ENCODE data around the gene DAP.
A peak's percentile ranks its signal among the peaks of the same experiment; 100 is the strongest.
"Not testable (repeated sequence)": the region's sequence is repeated elsewhere in the genome, so short reads cannot be mapped to it uniquely, and the experiment has no call there.

DAP gene, protein sequence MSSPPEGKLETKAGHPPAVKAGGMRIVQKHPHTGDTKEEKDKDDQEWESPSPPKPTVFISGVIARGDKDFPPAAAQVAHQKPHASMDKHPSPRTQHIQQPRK

DNA sequence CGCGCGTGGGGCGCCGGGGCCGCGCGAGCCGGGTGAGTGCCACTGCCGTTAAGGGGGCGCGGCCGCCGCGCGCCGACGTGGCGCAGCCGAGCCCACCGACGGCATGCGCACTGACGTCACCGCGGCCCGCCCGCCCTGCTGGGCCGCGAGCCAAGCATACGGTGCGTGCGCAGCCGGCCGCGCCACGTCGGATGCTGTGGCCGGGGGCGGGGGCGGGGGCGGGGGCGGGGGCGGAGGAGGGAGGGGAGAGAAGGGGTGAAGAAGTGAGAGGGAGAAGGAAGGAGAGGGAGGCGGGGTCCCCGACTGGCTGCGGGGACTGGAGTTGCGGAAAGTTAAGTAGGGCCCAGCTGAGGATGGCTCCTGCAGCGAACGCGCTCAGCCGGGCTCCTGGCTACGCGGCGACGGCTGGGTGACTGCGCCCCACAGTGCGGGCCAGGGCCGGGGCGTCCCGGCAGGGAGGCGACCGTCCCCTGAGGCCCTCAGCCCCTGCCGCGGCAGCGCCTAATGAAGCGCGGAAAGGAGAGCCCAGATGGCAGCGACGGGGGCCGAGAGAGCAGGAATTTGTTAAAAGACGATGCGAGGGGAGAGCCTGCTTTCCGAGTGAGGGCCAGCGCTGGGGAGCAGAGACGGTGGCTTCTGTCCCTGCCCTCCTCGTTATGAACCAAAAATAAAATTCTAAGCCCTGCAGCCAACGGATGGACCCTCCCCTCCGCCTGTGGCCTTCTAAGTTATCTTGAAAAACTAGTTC is at the start of gene DAP:
Gene DAP, minus strand, starts transcription at position 50 of the 748 bp plus-strand sequence. CDS start 166 bp downstream, outside the sequence.
- peak; percentile 84 to 86 for DNase-seq (ENCODE audit: low read depth in 2 of 2)

DNA sequence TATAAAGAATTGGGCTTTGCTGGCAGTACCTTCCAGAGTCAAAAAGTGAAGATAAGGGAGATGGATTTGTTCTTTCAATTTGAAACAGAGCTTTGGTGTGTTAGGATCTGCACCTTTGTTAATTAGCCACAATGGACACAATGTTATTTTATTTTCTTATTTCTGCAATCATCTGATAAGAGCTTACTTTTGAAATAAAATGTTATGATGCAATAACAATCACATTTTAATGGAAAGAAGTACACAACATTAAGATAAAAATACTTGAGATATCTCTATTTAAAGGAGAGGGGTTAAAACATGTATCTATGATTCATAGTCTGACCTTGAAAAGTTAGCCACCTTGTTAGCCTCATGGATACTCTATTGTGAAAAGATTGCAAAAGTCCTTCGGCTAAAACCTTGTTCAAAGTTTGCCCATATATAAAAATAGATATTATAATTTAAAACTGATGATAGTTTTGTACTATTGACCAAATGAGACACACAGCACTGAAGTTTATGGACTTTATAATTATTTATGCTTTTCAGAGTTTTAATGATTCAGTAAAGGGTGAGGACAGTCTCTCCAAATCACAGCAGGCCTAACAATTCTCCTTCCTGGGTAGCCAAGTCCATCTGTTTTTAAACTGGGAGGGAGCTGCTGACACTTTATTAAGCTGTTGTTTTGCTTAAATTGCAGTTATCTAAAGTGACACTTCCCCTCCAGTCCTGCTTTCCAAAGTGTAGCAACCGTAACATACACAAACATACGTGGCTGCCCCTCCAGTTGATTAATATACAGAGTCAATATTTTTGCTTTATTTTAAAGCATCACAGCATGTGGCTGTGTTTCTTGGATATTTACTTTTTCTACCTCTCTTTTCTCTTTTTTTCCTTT is 47.6 kb upstream of the DAP start:
- no peak for DNase-seq (ENCODE audit: low read depth in 2 of 2)

DNA sequence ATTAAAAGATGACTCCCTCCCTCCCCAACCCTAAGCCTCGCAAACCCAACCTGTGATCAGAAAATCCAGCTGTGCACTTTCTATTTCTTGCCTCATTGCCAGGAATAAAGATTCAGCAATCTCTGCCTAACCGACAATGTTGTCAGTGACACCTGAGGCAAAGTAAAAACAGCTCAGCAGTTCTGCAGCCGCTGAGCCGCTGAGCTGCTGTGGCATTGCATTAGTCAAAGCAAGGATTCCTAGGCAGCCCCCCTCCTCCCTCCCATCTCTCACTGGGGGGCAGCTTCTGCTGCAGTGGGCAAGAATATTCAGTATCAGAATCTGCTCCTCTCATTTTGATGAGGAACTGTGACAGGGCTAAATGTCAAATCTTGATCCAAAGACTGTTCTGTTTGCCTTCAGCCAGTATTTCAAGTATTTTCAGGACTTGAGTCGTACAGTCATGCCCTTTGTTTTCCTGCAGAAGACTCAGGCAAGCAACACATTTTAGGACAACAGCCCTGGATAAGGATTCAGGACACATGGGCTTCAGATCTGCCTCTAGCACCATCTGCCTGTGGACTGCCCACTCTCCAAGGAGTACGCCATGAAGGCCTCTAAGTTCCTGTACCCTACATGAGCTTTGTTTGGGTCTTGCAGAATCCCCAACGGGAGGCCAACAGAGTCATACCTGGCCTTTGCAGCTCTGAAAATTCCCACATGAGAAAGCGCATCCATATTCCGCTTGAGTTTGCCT is 41.1 kb upstream of the DAP start:
- DNase-seq (ENCODE audit: low read depth in 2 of 2): no peak

DNA sequence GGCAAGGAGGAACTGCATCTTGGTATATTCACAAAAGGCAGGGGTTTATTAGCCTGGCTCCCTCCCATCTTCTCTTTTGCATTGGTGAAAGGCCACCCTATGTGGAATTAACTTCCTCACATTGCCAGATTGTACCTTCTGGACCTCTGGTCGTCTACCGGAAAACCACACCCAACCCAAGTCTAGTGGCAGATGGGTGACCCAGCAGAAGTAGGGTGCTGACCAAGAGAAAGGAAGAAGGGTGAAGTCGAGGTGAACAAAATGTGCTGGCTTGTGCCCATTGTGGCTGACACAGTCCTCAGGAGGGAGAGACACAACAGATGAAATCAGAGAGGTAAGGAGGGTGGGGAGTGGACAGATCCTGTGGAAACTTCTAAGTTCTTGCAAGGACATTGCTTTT is 39.8 kb upstream of the DAP start:
- no peak for DNase-seq (ENCODE audit: low read depth in 2 of 2)

DNA sequence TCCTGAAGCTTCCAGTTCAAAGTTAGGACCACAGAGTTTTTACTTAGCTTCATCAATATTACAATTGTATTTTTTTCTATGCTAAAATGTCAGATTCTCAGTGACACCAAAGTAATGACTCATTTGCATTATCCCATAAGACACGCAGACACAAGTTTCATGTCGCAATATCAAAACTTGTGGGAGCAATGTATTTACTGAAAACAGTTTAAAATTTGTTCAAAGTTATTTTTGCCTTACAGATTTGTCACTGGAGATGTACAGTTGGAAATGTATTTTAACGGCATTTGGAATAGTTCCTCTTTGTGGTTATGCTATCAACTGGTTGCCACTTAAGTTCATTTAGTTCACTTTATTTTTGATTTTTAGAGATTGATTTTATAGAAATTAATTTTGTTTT is 36.2 kb upstream of the DAP start:
- no peak for DNase-seq (ENCODE audit: low read depth in 2 of 2)

DNA sequence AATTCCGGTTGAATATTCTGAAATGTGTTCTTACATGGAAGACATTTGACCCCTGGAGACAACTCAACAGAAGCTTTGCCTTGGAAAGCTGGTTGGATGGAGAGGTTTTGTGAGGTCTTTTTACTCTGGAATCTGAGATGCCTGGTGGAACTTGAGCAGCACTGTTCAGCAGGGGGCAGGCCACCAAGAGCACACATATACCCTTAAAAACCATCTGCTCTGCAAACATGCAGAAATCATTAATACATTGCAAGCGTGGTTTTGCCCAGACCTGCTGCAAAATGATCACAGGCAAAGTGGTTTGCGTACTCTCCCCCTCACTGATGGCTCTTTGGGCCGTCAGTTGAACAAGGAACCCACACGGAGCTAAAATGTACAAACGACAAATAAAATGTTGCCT is 32.8 kb upstream of the DAP start:
- DNase-seq (ENCODE audit: low read depth in 2 of 2): no peak

DNA sequence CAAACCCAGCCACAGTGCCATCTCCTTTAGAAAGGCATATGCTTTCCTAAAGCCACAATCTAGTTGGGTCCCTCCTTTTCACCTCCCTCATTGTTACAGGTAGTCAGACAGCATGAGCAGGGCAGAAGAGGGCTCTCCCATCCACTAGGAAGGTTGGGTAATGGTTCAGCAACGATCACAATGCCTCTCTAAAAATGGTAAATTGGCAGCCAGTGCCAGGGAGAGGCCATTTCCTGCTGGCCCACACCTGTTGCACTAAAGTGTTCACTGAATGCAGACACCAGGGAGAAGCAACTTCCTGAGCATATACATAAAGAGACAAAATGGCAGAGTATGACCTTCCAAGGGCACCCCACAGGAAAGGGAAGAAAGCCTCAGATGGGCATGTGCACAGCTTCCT is 31.3 kb upstream of the DAP start:
- no peak for DNase-seq (ENCODE audit: low read depth in 2 of 2)

DNA sequence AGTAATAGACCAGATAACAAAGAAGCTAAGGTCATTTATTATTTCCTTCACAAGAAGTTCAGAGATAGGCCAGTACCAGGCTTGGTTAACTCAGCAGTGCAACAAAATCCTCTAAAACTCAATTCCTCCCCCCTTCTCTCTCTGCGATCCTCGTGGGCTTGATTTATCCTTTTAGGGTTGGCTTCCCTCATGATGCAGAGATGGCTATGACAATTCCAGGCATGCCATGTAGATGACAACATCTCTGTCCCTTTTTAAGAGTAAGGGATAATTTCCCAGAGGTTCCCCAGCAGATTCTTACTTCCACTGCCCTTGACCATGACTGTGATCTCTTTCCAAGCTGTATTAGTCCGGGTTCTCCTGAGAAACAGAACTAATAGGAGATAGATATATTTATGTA is 28.7 kb upstream of the DAP start:
- DNase-seq (ENCODE audit: low read depth in 2 of 2): no peak

DNA sequence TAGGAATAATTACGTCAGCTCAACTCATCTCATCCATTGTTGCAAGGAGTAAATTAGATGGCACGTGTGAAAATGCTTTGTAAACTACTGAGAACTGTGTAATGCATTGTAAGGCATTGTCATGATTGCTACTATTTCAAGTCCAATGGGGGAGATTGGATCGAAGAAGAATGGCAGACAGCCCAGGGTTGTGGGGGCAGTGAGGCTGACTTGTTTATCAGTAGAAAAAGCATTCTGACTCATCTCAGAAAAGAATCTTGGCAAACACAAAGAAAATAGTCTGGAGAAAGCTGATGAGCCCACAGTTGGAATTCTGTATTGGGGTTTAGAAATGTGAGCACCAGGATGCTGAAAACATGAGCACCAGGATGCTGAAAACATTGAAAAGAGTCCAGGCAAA is 28.0 kb upstream of the DAP start:
- DNase-seq (ENCODE audit: low read depth in 2 of 2): no peak

DNA sequence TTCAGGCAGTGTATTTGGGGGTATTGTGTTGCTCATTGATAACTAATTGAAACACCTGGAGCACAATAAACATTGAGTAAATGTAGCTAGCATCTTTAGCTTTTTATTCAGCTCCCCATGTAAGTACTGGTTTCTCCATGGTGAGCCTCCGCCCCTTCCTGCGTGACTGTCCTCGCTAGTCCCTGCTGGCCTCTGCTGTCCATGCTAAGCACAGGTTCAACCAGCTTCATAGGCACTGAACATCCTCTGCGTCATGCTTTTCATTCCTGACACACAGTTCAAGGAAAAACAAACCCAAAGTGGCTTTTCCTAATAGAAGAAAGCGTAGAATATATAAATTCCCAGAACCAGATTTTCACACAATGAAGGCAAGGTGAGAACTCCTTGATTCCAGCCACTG is 27.3 kb upstream of the DAP start:
- DNase-seq (ENCODE audit: low read depth in 2 of 2): no peak

DNA sequence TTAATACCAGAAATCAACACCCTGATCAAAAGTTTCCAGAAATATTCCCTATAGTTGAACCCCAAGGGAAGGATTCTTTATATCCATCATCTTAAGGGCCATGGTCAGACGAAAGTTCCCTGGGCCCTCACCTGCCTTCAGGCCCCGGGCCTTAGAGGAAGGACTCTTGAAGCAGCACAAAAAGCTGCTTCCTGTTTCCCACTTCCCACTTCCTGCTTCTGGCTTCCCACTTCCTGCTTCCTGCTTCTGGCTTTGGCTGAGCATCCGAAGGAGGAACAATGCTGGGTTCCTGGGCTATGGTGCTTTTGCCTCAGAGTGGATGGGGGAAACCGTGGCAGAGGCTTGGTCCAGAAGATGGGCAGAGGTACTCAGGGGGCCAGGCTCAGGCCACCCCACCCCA is 25.8 kb upstream of the DAP start:
- DNase-seq (ENCODE audit: low read depth in 2 of 2): no peak

DNA sequence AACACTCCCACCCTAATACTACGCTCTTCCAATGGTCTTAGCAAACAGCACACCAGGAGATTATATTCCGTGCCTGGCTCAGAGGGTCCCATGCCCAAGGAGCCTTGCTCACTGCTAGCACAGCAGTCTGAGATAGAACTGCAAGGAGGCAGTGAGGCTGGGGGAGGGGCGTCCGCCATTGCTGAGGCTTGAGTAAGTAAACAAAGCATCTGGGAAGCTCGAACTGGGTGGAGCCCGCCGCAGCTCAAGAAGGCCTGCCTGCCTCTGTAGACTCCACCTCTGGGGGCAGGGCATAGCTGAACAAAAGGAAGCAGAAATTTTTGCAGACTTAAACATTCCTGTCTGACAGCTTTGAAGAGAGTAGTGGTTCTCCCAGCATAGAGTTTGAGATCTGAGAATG is 19.2 kb upstream of the DAP start:
- DNase-seq (ENCODE audit: low read depth in 2 of 2): not testable (repeated sequence)

DNA sequence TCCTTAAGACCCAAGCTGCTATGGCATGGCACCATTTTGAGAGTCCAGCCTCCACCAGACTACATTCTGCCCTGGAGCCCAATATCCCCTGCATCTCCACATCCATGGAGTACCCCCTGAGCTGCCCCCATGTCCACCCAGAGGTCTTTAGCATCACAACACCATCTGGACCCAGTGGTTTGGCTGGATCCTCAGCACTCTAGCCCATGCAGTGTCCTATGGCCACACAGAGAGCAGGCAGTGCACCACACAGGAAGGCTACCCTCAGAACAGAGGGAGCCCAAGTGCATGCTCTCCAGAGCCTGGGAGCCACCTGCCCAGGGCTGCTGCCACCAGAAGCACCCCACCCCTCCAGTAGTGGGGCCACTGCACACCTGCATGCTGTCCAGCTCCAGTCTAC is 18.6 kb upstream of the DAP start:
- DNase-seq (ENCODE audit: low read depth in 2 of 2): no peak

DNA sequence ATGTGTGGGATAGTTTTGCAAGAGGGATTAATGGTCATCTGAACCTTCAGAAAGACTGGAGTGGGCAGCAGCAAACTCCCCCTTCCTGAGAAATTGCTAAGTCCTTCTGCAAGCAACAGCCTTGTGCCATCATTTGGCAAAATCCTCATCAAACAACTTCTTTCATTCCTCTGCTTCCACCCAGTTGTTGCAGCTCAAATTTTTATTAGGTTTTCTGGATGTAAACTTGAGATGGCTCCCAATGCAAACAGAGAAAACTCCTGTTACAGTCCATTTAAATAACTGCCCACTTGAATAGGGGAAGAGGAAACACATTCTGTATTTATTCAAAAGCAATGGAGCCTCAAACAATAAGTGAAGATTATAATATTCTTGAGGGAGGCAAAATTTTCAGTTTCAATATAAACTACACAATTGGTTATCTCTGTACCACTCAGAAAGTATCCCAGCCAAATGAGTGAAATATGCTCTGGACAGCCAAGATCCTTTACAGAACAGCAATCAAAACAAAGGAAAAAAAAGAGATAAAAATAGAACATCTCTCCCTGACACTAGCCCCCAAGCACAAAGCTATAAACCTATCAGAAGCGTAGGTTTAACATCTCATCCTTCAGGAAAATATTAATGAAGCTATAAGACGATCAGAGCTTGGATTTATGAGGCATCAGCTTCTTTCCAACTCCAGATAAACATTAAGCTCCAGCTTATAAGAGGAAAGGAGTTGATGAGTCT is 17.3 kb upstream of the DAP start:
- no peak for DNase-seq (ENCODE audit: low read depth in 2 of 2)

DNA sequence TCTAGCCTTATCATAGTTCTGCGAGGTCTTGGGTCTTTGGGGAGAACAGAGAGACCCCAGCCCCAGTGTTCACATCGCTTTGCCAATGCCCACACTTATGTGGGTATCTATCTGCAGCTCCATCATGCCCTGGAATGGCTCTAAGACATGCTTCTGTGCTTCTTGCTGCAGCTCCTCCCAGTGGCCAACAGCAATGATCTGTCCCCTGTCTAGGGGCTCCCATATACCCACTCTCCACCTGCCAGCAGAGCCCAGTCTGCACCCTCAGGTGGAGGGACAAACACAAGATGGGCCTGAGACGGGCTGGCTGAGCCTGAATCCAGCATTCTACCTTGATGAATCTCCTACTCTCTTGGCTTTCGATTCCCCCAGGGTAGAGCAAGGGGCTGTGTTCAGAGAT is 14.6 kb upstream of the DAP start:
- DNase-seq (ENCODE audit: low read depth in 2 of 2): no peak

DNA sequence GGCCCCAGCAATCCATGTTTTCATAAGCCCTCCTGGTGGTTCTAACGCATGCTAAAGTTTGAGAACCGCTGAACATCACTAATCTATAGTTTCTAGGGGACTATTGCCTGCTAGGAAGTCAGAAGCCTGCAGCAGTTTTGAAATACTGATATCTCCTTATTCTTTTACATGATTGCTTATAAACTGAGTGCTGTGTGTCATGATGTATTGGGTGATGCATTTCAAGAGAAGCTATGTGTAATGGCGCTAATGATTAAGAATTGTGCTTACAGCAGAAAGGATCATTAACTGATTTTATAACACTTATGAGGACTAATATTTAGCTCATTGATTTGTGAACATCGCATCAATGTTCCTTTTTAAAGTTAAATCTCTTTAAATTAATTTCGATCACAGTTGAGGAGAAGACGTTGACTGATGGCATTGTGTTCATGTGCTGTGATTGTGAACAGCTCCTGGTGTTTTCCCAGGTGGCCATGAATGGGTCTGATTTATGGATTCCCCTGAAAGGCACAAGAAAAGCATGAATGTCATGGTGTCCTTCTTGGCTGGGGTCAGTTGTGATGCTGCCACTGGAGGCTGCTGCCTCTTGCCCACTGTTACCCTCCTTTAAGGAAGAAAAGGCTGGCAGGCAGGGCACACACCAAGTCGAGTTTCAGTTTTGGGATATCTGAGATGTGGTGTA is 12.0 kb upstream of the DAP start:
- no peak for DNase-seq (ENCODE audit: low read depth in 2 of 2)

DNA sequence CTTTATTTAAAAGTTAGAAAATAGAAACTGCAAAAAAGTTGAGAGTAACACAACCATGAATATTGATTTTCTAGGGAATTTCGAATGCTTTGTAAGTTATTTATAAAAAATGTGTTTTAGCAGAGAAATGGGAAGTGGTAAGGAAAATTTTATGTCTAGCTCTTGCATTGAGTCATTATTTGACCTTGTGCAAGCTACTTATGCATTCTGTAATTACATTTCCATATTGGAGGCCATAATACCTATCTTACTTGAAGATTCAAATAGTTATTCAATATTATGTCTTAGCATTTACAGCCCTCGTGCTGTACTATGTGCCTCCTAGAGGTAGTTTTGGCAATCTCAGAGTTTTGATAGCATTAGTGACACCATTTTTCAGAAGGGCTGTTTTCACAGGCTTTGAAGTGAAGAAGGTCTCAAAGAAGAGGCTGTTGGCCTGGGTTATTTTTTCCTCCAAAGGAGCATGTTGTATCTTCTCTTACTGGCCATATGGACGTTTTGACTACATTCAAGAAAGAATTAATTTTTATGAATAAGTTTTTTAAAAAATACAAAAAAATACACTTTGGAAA is 7.4 kb upstream of the DAP start:
- no peak for DNase-seq (ENCODE audit: low read depth in 2 of 2)

DNA sequence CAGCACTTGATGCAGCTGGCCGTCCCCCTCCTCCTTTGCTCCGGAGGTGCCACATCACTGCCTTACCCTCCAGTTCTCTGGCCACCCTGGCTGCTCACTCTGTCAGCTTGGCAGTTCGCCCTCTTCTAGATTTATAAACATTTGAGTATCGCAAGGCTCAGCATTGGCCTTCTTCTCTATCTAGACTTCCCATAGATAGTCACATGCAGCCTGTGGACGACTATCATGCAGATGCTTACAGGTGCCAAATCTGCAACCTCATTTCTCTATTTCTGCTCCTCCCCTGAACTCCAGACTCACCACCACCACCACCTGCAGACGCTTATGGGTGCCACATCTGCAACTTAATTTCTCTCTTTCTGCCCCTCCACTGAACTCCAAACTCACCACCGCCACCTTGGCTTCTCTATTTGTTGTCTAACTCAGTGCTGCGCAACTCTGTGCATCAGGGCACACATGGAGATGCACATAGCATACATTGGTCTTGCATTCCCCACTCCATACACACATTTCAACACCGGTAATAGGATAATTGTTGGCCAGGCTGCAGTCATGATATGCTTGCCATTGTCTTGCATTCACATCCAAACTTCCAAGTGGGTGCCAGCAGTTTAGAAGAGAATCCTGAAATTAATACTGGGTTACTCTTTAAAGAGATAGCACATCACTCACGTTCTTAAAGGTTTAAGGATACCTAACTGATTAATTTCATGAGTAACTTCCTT is 1.9 kb upstream of the DAP start:
- no peak for DNase-seq (ENCODE audit: low read depth in 2 of 2)

DNA sequence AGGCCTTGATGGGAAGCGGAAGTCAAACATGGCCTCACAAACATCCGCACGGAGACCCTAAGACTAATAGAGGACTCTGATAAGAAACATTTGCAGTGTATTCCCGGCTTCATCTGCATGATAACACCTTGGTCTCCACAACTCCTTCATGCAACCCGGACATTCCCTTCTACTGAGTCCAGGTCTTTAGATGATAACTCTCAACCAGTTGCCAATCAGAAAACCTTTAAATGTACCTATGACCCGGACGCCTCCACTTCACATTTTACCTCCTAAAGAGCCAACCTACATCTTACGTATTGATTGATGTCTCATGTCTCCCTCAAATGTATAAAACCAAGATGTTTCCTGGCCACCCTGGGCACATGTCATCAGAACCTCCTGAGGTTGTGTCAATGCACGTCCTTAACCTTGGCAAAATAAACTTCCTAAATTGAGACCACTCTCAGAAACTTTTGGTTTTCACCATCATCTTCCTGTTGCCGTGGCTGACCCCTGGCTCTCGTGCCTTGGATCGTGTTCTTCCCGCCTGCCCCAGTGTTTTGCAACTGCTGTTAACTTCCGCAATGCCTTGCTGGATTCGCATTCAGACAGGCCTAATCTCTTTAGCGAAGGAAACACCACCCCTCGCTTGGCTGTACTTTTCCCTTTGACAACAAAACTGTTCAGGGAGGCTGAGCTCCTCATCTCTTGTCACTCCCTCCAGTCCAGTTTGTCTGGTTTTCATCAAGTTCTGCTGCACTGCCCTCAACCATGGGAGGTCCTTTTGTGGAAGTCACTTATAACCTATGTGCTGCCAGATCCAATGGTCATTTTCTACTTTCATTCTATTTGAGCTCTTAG is 1.1 kb upstream of the DAP start:
- DNase-seq (ENCODE audit: low read depth in 2 of 2): no peak
